D721Med (cell line): ENCODE results near the gene PRPF6.

ENCODE experiments used
- DNase-seq: peaks from one replicate; pipeline ENCODE4 v3.0.0; 2011; ENCODE audit warnings: low spot score; ENCODE audit not compliant: insufficient read length
- FAIRE-seq: peaks from 2 replicates; lab custom pipeline; 2011; peaks lifted over from hg19 to GRCh38; lab: Jason Lieb, UNC
- TF ChIP-seq, protein P1 (sequence below): IDR thresholded peaks from 2 replicates; pipeline ENCODE4 v1.5.1; 2012; ENCODE audit warnings: mild to moderate bottlenecking, control low read depth; ENCODE audit not compliant: insufficient read depth; ENCODE audit errors: missing control alignments

The PRPF6 gene

DNA sequence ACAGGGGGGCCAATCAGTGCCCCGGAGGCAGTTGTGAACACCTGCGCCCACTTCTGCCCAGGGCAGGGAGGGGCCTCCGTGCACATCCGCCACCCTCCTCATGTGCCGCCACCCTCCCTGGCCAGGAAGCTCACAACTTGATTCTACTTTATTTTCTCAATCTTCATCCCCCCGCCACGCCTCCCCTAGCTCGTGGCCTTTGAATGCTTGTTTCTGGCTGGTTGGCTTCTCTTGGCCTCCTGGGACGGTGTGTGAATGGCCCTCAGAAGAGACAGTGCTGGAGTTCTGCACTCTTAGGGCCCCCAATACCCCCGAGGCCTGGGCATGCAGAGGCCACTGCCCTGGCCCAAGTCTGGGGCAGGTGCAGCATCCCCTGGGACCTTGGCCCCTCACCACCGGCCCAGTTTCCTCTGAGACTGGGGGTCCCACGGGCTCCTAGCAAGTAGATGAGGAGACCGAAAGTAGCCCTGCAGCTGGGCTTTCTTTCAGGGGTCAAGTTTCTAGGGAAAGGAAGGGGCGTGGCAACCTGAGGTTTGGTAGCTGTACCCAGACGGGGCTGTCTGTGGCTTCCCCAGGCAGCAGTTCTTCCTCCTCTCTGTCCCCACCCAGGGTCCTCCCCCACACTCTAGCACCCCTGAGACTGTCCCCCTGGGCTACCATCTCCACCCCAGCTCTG, 97.1 kb downstream of the PRPF6 start:
- TF ChIP-seq, protein P1, sequence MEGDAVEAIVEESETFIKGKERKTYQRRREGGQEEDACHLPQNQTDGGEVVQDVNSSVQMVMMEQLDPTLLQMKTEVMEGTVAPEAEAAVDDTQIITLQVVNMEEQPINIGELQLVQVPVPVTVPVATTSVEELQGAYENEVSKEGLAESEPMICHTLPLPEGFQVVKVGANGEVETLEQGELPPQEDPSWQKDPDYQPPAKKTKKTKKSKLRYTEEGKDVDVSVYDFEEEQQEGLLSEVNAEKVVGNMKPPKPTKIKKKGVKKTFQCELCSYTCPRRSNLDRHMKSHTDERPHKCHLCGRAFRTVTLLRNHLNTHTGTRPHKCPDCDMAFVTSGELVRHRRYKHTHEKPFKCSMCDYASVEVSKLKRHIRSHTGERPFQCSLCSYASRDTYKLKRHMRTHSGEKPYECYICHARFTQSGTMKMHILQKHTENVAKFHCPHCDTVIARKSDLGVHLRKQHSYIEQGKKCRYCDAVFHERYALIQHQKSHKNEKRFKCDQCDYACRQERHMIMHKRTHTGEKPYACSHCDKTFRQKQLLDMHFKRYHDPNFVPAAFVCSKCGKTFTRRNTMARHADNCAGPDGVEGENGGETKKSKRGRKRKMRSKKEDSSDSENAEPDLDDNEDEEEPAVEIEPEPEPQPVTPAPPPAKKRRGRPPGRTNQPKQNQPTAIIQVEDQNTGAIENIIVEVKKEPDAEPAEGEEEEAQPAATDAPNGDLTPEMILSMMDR = no peak
- FAIRE-seq (no peak), DNase-seq (no peak)

DNA sequence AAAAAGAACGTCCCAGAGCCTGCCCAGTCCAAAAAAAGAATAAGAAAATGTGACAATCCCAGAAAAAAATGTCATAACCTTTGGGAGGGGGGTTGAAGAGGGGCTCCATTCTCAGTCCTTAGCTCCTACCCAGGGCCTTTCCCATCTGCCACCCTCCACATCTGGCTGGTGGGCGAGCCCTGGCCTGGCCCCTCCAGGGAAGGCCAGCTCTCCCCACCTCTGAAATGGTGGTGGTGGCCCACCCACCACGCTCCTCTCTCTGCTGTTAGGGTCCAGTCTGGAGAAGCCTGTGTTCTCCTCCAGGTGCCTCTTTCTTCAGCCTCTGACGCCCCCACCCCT, 98.0 kb downstream of the PRPF6 start:
- TF ChIP-seq, protein P1 = no peak
- DNase-seq = no peak
- FAIRE-seq = no peak

DNA sequence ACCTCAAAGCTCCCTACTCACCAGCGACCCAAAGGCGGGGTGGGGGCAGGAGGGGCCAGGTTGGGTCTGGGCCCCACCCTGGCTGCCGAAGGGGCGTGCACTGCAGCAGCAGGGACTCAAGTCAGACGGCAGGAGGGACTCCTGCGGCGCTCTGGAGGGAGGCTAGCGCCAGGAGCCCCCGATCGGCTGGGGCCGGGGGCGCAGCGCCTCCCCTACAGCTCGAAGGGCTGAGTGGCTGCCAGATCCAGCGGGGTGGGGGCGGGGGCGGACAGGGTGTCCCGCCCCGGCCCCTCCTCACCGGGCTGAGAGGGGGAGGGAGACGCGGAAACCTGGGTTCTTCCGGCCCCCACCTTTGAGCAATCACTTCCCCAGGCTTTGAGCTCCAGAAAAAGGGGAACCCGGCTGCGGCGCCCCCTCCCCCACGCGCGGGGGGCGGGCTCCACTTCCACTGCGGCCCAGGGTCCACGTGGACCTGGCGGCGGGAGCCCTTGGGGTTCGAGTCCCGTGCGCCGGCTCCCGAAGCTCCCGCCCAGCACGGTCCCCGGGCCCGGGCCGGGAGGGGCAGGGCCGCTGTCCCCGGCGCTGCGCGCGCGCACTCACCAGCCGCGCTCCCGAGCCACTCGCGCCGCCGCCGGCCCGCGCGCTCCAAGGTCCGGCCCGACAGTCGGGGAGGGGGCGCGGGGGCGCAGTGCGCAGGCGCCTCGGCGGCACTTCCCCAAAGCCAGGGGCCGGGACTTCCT, 98.5 kb downstream of the PRPF6 start, which contains the start of gene RGS19:
TSS of gene RGS19 (minus strand) at position 246 of the 740 bp plus-strand sequence. CDS start 2,632 bp downstream, outside the sequence.
- FAIRE-seq = no peak
- TF ChIP-seq, protein P1 = no peak
- DNase-seq = peak; percentile 43

DNA sequence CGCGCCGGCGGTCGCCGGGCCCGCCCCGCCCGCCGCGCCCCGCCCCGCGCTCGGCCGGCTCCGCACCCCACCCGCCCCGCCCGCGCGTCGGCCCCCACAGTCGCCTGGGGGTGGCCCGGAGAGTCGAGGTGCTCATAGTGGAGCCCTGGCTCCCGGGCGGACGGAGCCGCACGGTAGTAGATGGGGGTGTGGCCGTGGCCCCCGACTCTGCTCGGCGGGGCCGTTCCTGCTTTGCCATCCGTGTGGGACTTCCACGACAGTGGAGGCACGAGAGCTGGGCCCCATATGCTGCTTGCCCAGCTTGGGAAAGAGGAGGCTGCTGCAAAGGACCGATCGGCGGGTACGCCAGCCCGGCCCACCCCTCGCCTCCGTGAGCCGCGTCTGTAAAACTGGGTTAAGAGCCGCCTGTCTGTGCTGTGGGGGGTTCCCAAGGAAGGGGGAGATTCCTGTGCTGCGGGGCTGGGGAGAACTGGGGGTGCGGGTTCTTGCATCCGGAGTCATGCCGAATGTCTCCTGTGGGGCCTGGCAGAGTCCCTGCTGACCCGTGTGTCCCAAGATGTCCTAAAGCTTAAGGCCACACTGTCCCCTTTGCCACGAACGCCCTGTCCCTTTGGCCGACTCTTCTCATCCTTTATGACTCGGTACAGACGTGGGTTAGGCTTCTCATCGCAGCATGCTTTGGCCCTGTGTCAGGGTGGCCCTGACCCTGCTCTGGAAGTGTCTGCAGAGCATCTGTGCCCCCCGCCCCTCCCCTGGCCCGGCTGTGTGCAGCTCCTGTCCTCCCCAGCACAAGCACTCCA, 99.3 kb downstream of the PRPF6 start, which contains the start of gene OPRL1:
TSS of gene OPRL1 (plus strand) at position 70 of the 800 bp plus-strand sequence. CDS start 12,639 bp downstream, outside the sequence.
- TF ChIP-seq, protein P1 = no peak
- DNase-seq (no peak), FAIRE-seq (no peak)

DNA sequence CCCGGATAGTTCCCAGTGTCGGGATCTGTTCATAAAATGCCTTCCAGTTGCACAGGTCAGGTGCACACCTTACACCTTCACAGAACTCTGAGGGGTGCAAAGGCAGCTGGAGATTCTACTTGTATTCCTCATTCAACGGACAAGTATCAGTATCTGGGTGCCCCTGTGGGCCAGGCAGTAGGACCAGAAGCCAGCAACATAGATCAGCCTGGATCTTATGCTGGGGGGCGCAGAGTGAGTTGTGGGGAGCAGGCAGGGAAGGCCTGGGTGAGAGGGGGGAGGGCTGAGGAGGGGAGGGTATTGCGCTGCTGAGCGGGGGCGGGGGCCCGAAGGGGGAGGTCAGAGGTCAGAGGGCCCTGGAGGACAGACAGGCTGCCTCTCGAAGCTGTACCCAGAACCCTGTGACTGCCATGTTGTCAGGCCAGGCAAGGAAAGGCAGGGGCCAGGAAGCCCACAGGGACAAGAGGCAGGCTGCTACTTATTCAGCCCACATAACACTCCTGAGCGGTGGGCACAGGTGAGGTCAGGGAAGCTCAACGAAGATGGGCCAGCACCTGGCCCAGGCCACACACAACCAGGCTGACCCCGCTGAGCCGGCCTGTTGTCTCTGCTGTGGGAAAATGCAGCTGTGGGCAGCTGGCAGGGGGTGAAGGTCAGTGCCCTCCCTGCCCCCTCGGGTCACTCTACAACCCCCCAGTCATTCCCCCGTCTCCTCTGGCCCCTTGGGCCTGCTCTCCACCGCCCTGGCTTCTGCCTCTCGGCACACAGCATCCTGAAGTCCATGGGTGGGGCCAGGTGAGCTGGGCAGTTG, 100.1 kb downstream of the PRPF6 start:
- FAIRE-seq = no peak
- TF ChIP-seq, protein P1 = no peak
- no peak for DNase-seq

DNA sequence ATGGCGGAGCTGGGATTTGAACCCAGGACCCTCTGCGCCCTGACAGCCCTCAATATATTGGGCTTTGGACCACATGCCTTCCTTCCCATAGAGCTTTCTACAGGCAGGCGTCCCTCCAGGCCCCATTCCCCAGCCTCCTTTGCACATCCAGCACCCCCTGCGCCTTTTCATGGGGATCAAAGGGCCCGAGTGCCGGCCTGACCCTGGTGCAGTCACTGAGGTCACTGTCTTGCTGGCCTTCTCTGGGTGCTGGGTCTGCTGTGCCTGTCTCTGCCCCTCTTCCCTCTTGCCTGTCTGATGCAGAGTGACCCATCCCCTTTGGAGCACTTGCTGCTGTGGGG, 100.7 kb downstream of the PRPF6 start:
- TF ChIP-seq, protein P1 = no peak
- DNase-seq (no peak), FAIRE-seq (no peak)
